HCT116 (cell line): ENCODE data around the gene POLR3C. TPM values are rescaled to one million over a fixed set of nuclear protein-coding genes. Genes with fewer than 3 reads are reported as not detected.

Experiments
- ATAC-seq: fragments of 200-7000 bp; cut with Tn5 transposase; 2 replicates; pipeline ENCODE4 v1.9.1; 2020; ENCODE audit warnings: mild to moderate bottlenecking, moderate library complexity
- BruUV-seq: library from RNA; stranded (reverse); fragments of 400-500 nt; replicated peaks from 2 replicates; lab custom pipeline; 2021; lab: Mats Ljungman, UMichigan
- CTCF ChIA-PET: fragments of 300-600 bp; sonication (Branson Sonifier 250); formaldehyde crosslinking; loops from one replicate; lab custom pipeline; 2021; ENCODE audit warnings: antibody characterized with exemption; lab: Charles Lee
- POLR2A ChIA-PET: fragments of 300-600, 350-600 bp; sonication (Branson Sonifier 250); formaldehyde crosslinking; loops from one replicate; lab custom pipeline; 2021; ENCODE audit warnings: antibody characterized with exemption; lab: Charles Lee
- RAD21 ChIA-PET, 2 experiments: fragments of 300-600 bp; sonication (Branson Sonifier 250); formaldehyde crosslinking; loops; one replicate each; lab custom pipeline; 2023; ENCODE audit warnings: low total read pairs in 2 of 2; ENCODE audit not compliant: uncharacterized antibody in 2 of 2, unreplicated experiment in 2 of 2, low non-redundant PET in 1 of 2; lab: Charles Lee
- DNase-seq: peaks from one replicate; pipeline ENCODE4 v3.0.0-alpha.2; 2010; ENCODE audit warnings: low read depth, low spot score
- H2AFZ ChIP-seq: fragments of 200-600 bp; shearing (Covaris generic), sonication (generic); 2 replicates; pipeline ENCODE4 v1.6.1; 2017; ENCODE audit warnings: low read depth, mixed run types, mixed read lengths, antibody characterized with exemption, low read length; ENCODE audit not compliant: poor library complexity, severe bottlenecking
- H3K27ac ChIP-seq: 2 replicates; pipeline ENCODE4 v1.5.1; 2012; ENCODE audit warnings: low read depth, low read length
- H3K27me3 ChIP-seq: fragments of 200-600 bp; sonication (generic); 2 replicates; pipeline ENCODE4 v1.6.1; 2016; ENCODE audit warnings: mixed run types, low read length, mixed read lengths; ENCODE audit not compliant: insufficient read depth
- H3K36me3 ChIP-seq, 2 experiments: fragments of 200-500 bp in 1 of 2; fragments of 200-600 bp in 1 of 2; sonication (Bioruptor generic) in 1 of 2; sonication (generic) in 1 of 2; 2 replicates each; pipeline versions ENCODE4 v1.5.1 to v1.6.1; 2014 to 2016; ENCODE audit warnings: low read length in 2 of 2, inconsistent platforms in 1 of 2, mixed read lengths in 1 of 2, mixed run types in 1 of 2; ENCODE audit not compliant: insufficient read depth in 2 of 2, control insufficient read depth in 1 of 2
- H3K4me1 ChIP-seq, 2 experiments: fragments of 200-600 bp in 1 of 2; sonication (generic) in 1 of 2; 2 replicates each; pipeline versions ENCODE4 v1.5.1 to v1.6.1; 2012 to 2017; ENCODE audit warnings: low read length in 2 of 2, inconsistent platforms in 1 of 2, mild to moderate bottlenecking in 1 of 2, mixed read lengths in 1 of 2, mixed run types in 1 of 2, moderate library complexity in 1 of 2; ENCODE audit not compliant: insufficient read depth in 2 of 2, control insufficient read depth in 1 of 2
- H3K4me2 ChIP-seq: fragments of 200-600 bp; sonication (generic); 2 replicates; pipeline ENCODE4 v1.6.1; 2017; ENCODE audit warnings: mixed run types, low read length, mixed read lengths
- H3K4me3 ChIP-seq, 2 experiments: fragments of 200-600 bp in 1 of 2; sonication (generic) in 1 of 2; replicated peaks in 1 of 2; 2 replicates each; pipeline ENCODE4 v1.5.1; 2011 to 2016; ENCODE audit warnings: low read length in 2 of 2, control low read depth in 1 of 2, low read depth in 1 of 2, mild to moderate bottlenecking in 1 of 2, mixed read lengths in 1 of 2, mixed run types in 1 of 2
- H3K79me2 ChIP-seq: fragments of 200-600 bp; sonication (generic); 2 replicates; pipeline ENCODE4 v1.6.1; 2017; ENCODE audit warnings: mild to moderate bottlenecking, mixed run types, low read length, moderate library complexity, mixed read lengths; ENCODE audit not compliant: insufficient read depth
- H3K9ac ChIP-seq: fragments of 200-600 bp; sonication (generic); 2 replicates; pipeline ENCODE4 v1.6.1; 2016; ENCODE audit warnings: low read length, mixed read lengths
- H3K9me2 ChIP-seq: fragments of 200-600 bp; sonication (generic), shearing (Covaris generic); 2 replicates; pipeline ENCODE4 v1.6.1; 2017; ENCODE audit warnings: mixed run types, mild to moderate bottlenecking, moderate library complexity; ENCODE audit not compliant: insufficient read depth
- H3K9me3 ChIP-seq, 2 experiments: fragments of 200-500 bp in 1 of 2; fragments of 200-600 bp in 1 of 2; sonication (Bioruptor generic) in 1 of 2; sonication (generic) in 1 of 2; 2 replicates each; pipeline ENCODE4 v1.6.1; 2014 to 2017; ENCODE audit warnings: low read length in 2 of 2, mixed read lengths in 2 of 2, inconsistent platforms in 1 of 2, low read depth in 1 of 2, mild to moderate bottlenecking in 1 of 2, mixed run types in 1 of 2, moderate library complexity in 1 of 2; ENCODE audit not compliant: control insufficient read depth in 1 of 2, insufficient read depth in 1 of 2
- H4K20me1 ChIP-seq: fragments of 200-600 bp; sonication (generic), shearing (Covaris generic); 2 replicates; pipeline ENCODE4 v1.6.1; 2017; ENCODE audit warnings: mixed run types, mild to moderate bottlenecking, moderate library complexity; ENCODE audit not compliant: insufficient read depth
- CBX3 ChIP-seq: IDR thresholded peaks from 2 replicates; pipeline ENCODE4 v1.6.1; 2012; ENCODE audit warnings: low read depth
- CEBPB ChIP-seq: IDR thresholded peaks from 2 replicates; pipeline ENCODE4 v1.6.1; 2012; ENCODE audit warnings: low read depth
- EGR1 ChIP-seq: IDR thresholded peaks from 2 replicates; pipeline ENCODE4 v1.6.1; 2012; ENCODE audit warnings: low read depth
- ELF1 ChIP-seq: IDR thresholded peaks from 2 replicates; pipeline ENCODE4 v1.6.1; 2012; ENCODE audit warnings: low read depth, borderline replicate concordance
- FOSL1 ChIP-seq: IDR thresholded peaks from 2 replicates; pipeline ENCODE4 v1.6.1; 2012; ENCODE audit warnings: low read depth
- JUND ChIP-seq: IDR thresholded peaks from 2 replicates; pipeline ENCODE4 v1.6.1; 2012
- POLR2A ChIP-seq: IDR thresholded peaks from 2 replicates; pipeline ENCODE4 v1.7.0; 2011; ENCODE audit warnings: borderline replicate concordance; ENCODE audit not compliant: insufficient read depth, insufficient read length; ENCODE audit errors: extremely low read depth
- POLR2AphosphoS5 ChIP-seq: IDR thresholded peaks from 2 replicates; pipeline ENCODE4 v1.6.1; 2011; ENCODE audit warnings: mild to moderate bottlenecking, low read depth, low read length, moderate library complexity
- SIN3A ChIP-seq: IDR thresholded peaks from 2 replicates; pipeline ENCODE4 v1.6.1; 2012; ENCODE audit warnings: low read depth
- SP1 ChIP-seq: IDR thresholded peaks from 2 replicates; pipeline ENCODE4 v1.6.1; 2012; ENCODE audit warnings: low read depth
- SRF ChIP-seq: IDR thresholded peaks from 2 replicates; pipeline ENCODE4 v1.6.1; 2012; ENCODE audit warnings: low read depth
- TCF7L2 ChIP-seq: IDR thresholded peaks from 2 replicates; pipeline ENCODE4 v1.7.0; 2011; ENCODE audit warnings: borderline replicate concordance, inconsistent platforms; ENCODE audit not compliant: insufficient read depth, insufficient read length; ENCODE audit errors: extremely low read depth
- YY1 ChIP-seq: IDR thresholded peaks from 2 replicates; pipeline ENCODE4 v1.6.1; 2011; ENCODE audit warnings: low read length, low read depth, moderate library complexity, mild to moderate bottlenecking; ENCODE audit not compliant: insufficient replicate concordance; ENCODE audit errors: extremely low read depth
- intact Hi-C: fragments of 100-400 bp; cut with micrococcal nuclease; formaldehyde crosslinking; loops from 2 replicates; pipeline ENCODE4 v1.10.0; 2022
- total RNA-seq: library from RNA; stranded (reverse); gene quantifications from one replicate; pipeline ENCODE4 v1.2.1, GENCODE V29; 2021; ENCODE audit not compliant: unreplicated experiment
- TF ChIP-seq, protein P1 (sequence below): IDR thresholded peaks from 2 replicates; pipeline ENCODE4 v1.6.1; 2011; ENCODE audit warnings: mild to moderate bottlenecking, low read length, moderate library complexity; ENCODE audit not compliant: insufficient replicate concordance; ENCODE audit errors: extremely low read depth
- TF ChIP-seq, protein P2 (sequence below): IDR thresholded peaks from 2 replicates; pipeline ENCODE4 v1.6.1; 2012
- TF ChIP-seq, protein P3 (sequence below), 3 experiments: fragments of 200-600 bp in 1 of 3; sonication (generic) in 1 of 3; IDR thresholded peaks in 2 of 3; conservative IDR thresholded peaks in 1 of 3; 2 replicates each; pipeline ENCODE4 v1.5.1; 2012 to 2017; ENCODE audit warnings: low read depth in 2 of 3, low read length in 2 of 3, antibody characterized with exemption in 1 of 3, borderline replicate concordance in 1 of 3, control low read depth in 1 of 3, mild to moderate bottlenecking in 1 of 3, mixed read lengths in 1 of 3, mixed run types in 1 of 3, moderate library complexity in 1 of 3; ENCODE audit not compliant: insufficient read depth in 1 of 3

POLR3C gene
- total RNA-seq, 1 experiment from 2014 or later: 25.4 TPM

DNA sequence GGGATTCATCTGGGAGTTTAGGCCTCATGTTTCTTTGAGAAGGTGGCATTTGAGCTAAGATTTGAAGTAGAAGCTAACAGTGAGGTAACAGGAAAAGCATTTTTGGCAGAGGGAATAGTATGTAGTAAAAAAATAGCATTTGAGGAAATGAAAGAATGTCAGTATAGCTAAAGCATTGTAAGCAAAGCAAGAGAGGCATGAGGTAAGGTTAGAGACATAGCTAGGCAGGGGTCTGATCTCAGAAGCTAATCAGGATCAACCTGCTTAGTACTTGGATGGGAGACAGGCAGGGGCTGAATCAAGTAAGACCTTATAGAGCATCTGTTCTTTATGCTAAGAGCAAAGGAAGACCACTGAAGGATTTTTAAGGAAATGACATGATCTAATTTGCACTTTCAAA, 4.0 kb downstream of the POLR3C start:
- peaks cover 45 to 56% of the 10 kb centered on the region in 2 experiments for H3K36me3 ChIP-seq
- H3K27ac ChIP-seq: no peak overlapping the region
- peaks cover 2 to 7% of the 10 kb centered on the region in 2 experiments; a peak in 1 of 4 replicates for H3K4me1 ChIP-seq
- H3K27me3 ChIP-seq: no peaks in the 10 kb centered on the region
- DNase-seq (no peak), ATAC-seq (no peak)
- H3K4me3 ChIP-seq: no peak overlapping the region
- CTCF ChIA-PET: interaction anchor here (1.7 kb wide), 1 partner anchor 17 kb away, joined by 3 read pairs; the partner anchor contains the start of gene NUDT17
- H3K9me2 ChIP-seq: no peaks in the 10 kb centered on the region
- POLR2A ChIA-PET: no interaction called here
- BruUV-seq: no TSS peak
- H2AFZ ChIP-seq: no peak overlapping the region
- no peaks in the 10 kb centered on the region for H3K9me3 ChIP-seq
- no peak for TF ChIP-seq TCF7L2
- TF ChIP-seq, protein P1, sequence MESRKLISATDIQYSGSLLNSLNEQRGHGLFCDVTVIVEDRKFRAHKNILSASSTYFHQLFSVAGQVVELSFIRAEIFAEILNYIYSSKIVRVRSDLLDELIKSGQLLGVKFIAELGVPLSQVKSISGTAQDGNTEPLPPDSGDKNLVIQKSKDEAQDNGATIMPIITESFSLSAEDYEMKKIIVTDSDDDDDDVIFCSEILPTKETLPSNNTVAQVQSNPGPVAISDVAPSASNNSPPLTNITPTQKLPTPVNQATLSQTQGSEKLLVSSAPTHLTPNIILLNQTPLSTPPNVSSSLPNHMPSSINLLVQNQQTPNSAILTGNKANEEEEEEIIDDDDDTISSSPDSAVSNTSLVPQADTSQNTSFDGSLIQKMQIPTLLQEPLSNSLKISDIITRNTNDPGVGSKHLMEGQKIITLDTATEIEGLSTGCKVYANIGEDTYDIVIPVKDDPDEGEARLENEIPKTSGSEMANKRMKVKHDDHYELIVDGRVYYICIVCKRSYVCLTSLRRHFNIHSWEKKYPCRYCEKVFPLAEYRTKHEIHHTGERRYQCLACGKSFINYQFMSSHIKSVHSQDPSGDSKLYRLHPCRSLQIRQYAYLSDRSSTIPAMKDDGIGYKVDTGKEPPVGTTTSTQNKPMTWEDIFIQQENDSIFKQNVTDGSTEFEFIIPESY: no peak
- no peak for TF ChIP-seq YY1
- no peak for TF ChIP-seq POLR2AphosphoS5
- TF ChIP-seq CEBPB: no peak
- no peak for TF ChIP-seq JUND
- TF ChIP-seq, protein P2, sequence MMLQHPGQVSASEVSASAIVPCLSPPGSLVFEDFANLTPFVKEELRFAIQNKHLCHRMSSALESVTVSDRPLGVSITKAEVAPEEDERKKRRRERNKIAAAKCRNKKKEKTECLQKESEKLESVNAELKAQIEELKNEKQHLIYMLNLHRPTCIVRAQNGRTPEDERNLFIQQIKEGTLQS: no peak
- TF ChIP-seq CBX3: no peak
- no peak for TF ChIP-seq EGR1
- TF ChIP-seq, protein P3, sequence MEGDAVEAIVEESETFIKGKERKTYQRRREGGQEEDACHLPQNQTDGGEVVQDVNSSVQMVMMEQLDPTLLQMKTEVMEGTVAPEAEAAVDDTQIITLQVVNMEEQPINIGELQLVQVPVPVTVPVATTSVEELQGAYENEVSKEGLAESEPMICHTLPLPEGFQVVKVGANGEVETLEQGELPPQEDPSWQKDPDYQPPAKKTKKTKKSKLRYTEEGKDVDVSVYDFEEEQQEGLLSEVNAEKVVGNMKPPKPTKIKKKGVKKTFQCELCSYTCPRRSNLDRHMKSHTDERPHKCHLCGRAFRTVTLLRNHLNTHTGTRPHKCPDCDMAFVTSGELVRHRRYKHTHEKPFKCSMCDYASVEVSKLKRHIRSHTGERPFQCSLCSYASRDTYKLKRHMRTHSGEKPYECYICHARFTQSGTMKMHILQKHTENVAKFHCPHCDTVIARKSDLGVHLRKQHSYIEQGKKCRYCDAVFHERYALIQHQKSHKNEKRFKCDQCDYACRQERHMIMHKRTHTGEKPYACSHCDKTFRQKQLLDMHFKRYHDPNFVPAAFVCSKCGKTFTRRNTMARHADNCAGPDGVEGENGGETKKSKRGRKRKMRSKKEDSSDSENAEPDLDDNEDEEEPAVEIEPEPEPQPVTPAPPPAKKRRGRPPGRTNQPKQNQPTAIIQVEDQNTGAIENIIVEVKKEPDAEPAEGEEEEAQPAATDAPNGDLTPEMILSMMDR (IDR thresholded peaks at IDR 0.05 in 2 of 3, conservative IDR thresholded peaks at IDR 0.05 in 1 of 3; ENCODE audit: borderline replicate concordance in 1 of 3, insufficient read depth in 1 of 3, low read depth in 2 of 3, low read length in 2 of 3): no peak
- TF ChIP-seq SP1: no peak
- no peak for TF ChIP-seq SRF
- no peak for TF ChIP-seq POLR2A
- no peak for TF ChIP-seq SIN3A
- no peak for TF ChIP-seq ELF1
- TF ChIP-seq FOSL1: no peak
- RAD21 ChIA-PET: no interaction called here
- H4K20me1 ChIP-seq: no peaks in the 10 kb centered on the region
- intact Hi-C loops: no loop called here
- no peak overlapping the region for H3K4me2 ChIP-seq
- H3K79me2 ChIP-seq: peaks cover 31% of the 10 kb centered on the region
- no peak overlapping the region for H3K9ac ChIP-seq
